ENCODE measurements around the gene TRIM46.

DNA sequence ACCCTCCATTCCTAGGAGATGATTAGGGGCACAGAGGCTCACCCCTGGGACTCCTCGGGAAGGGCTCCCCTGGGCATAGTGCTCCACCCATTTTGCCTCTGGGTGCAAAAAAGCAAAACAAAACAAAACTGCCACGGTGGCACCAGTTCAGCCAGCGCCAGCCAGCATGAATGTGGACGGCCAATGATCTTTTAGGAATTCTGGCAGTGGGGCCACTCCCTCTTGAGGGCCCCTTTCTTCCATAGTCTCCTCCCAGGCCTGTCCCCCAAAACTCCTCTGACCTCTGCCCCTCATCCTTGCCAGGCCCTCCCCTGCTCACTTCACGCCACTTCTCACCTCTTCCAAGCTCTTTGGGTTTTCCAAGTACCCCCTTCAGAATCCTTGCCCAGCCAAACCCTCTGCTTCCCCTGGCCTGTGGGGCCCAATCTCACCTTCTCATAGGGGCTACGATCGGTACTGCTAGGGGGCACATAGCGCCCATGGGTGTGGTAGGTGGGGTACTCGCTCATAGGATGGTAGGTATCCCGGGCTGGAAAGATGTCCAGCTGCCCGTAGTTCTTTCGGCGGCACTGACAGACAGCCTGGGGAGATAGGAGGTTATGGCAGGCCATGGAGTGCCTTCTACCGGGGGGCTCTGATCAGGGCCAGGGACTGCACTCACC, 13.3 kb downstream of the TRIM46 start:
- TF ChIP-seq, protein P1, sequence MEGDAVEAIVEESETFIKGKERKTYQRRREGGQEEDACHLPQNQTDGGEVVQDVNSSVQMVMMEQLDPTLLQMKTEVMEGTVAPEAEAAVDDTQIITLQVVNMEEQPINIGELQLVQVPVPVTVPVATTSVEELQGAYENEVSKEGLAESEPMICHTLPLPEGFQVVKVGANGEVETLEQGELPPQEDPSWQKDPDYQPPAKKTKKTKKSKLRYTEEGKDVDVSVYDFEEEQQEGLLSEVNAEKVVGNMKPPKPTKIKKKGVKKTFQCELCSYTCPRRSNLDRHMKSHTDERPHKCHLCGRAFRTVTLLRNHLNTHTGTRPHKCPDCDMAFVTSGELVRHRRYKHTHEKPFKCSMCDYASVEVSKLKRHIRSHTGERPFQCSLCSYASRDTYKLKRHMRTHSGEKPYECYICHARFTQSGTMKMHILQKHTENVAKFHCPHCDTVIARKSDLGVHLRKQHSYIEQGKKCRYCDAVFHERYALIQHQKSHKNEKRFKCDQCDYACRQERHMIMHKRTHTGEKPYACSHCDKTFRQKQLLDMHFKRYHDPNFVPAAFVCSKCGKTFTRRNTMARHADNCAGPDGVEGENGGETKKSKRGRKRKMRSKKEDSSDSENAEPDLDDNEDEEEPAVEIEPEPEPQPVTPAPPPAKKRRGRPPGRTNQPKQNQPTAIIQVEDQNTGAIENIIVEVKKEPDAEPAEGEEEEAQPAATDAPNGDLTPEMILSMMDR (IDR thresholded peaks at IDR 0.05), result no peak
- no peak for TF ChIP-seq POLR2AphosphoS5 (IDR thresholded peaks at IDR 0.05; ENCODE audit: low read depth, low read length)
- TF ChIP-seq TCF7L2 (IDR thresholded peaks at IDR 0.05; ENCODE audit: low read depth, low read length), result no peak
- no peak for TF ChIP-seq REST (IDR thresholded peaks at IDR 0.05; ENCODE audit: insufficient read depth in 1 of 2, low read depth in 2 of 2, low read length in 1 of 2)

All from Panc1 (cell line).